HG03378 (cell line): ENCODE results near the gene ZNF611.
"Not testable (repeated sequence)": the region's sequence is repeated elsewhere in the genome, so short reads cannot be mapped to it uniquely, and the experiment has no call there.

Experiments
- ATAC-seq: cut with Tn5 transposase; IDR thresholded peaks from one replicate; pipeline ENCODE4 v1.9.1; 2021; ENCODE audit warnings: mild to moderate bottlenecking, moderate library complexity; ENCODE audit not compliant: unreplicated experiment

Gene ZNF611

GRCh38 chr19:52720541-52720940, 14.3 kb downstream of the ZNF611 start:
- ATAC-seq, result not testable (repeated sequence)

- ATAC-seq, result no peak
Observed at GRCh38 chr19:52716522-52716921, 18.3 kb downstream of the ZNF611 start.

GRCh38 chr19:52715902-52716301, 18.9 kb downstream of the ZNF611 start:
- not testable (repeated sequence) for ATAC-seq

- ATAC-seq, result not testable (repeated sequence)
Observed at GRCh38 chr19:52715330-52715729, 19.5 kb downstream of the ZNF611 start.

- ATAC-seq, result not testable (repeated sequence)
Observed at GRCh38 chr19:52713051-52713450, 21.8 kb downstream of the ZNF611 start.

GRCh38 chr19:52711661-52712060, 23.2 kb downstream of the ZNF611 start:
- ATAC-seq, result not testable (repeated sequence)

- ATAC-seq, result no peak
Observed at GRCh38 chr19:52710538-52710937, 24.3 kb downstream of the ZNF611 start.

- ATAC-seq, result not testable (repeated sequence)
Observed at GRCh38 chr19:52705615-52706014, 29.2 kb downstream of the ZNF611 start.

- no peak for ATAC-seq
Observed at GRCh38 chr19:52703917-52704316, 30.9 kb downstream of the ZNF611 start.

- ATAC-seq, result no peak
Observed at GRCh38 chr19:52700673-52701072, 34.2 kb downstream of the ZNF611 start.

- ATAC-seq, result not testable (repeated sequence)
Observed at GRCh38 chr19:52699555-52699954, 35.3 kb downstream of the ZNF611 start.

GRCh38 chr19:52695996-52696395, 38.8 kb downstream of the ZNF611 start:
- no peak for ATAC-seq

GRCh38 chr19:52694921-52695320, 39.9 kb downstream of the ZNF611 start:
- no peak for ATAC-seq

- ATAC-seq, result not testable (repeated sequence)
Observed at GRCh38 chr19:52694281-52694680, 40.6 kb downstream of the ZNF611 start.

- ATAC-seq, result no peak
Observed at GRCh38 chr19:52692431-52693008, 42.3 kb downstream of the ZNF611 start.

GRCh38 chr19:52691737-52692136, 43.1 kb downstream of the ZNF611 start:
- ATAC-seq, result no peak

- ATAC-seq, result no peak
Observed at GRCh38 chr19:52691215-52691610, 43.6 kb downstream of the ZNF611 start.

GRCh38 chr19:52690369-52691214, 44.3 kb downstream of the ZNF611 start:
- ATAC-seq, result no peak

- ATAC-seq, result no peak
Observed at GRCh38 chr19:52689843-52690368, 44.9 kb downstream of the ZNF611 start.

GRCh38 chr19:52688925-52689796, 45.7 kb downstream of the ZNF611 start:
- ATAC-seq, result not testable (repeated sequence)

- ATAC-seq, result no peak
Observed at GRCh38 chr19:52688335-52688734, 46.5 kb downstream of the ZNF611 start.
